Caco-2 (cell line): ENCODE results near the gene EFCAB14. TPM values are rescaled to one million over a fixed set of nuclear protein-coding genes. Genes with fewer than 3 reads are reported as not detected.

Source experiments
- BruUV-seq: library from RNA; stranded (reverse); fragments of 400-500 nt; replicated peaks from 2 replicates; lab custom pipeline; 2021; lab: Mats Ljungman, UMichigan
- CTCF ChIA-PET: fragments of 300-600 bp; sonication (Branson Sonifier 250); formaldehyde crosslinking; loops from one replicate; lab custom pipeline; 2022; ENCODE audit warnings: antibody characterized with exemption; lab: Charles Lee
- POLR2A ChIA-PET: fragments of 300-600 bp; sonication (Branson Sonifier 250); formaldehyde crosslinking; loops from one replicate; lab custom pipeline; 2022; ENCODE audit warnings: antibody characterized with exemption; lab: Charles Lee
- DNase-seq, 2 experiments: peaks; one replicate each; pipeline versions ENCODE4 v3.0.0 to v3.0.0-alpha.2; 2020 to 2022
- H3K27me3 ChIP-seq: replicated peaks from 2 replicates; pipeline ENCODE4 v1.6.0; 2011; ENCODE audit warnings: low read length; ENCODE audit not compliant: control insufficient read depth, insufficient read depth
- H3K36me3 ChIP-seq: 2 replicates; pipeline ENCODE4 v1.5.1; 2011; ENCODE audit warnings: low read length; ENCODE audit not compliant: control insufficient read depth, insufficient read depth
- H3K4me1 ChIP-seq: fragments of 250-450 bp; sonication (Bioruptor Pico); 2 replicates; pipeline ENCODE4 v1.5.1; 2020; ENCODE audit warnings: mild to moderate bottlenecking
- H3K4me3 ChIP-seq: 2 replicates; pipeline ENCODE4 v1.5.1; 2011; ENCODE audit warnings: low read depth, mild to moderate bottlenecking, control low read depth, low read length
- H3K9me3 ChIP-seq: fragments of 250-450 bp; sonication (Bioruptor Pico); 2 replicates; pipeline ENCODE4 v1.5.1; 2020; ENCODE audit warnings: mild to moderate bottlenecking, moderate library complexity
- H3K27ac Mint-ChIP-seq: one replicate; pipeline ENCODE4 v1.8.0; 2022; ENCODE audit warnings: mixed read lengths; ENCODE audit not compliant: unreplicated experiment
- H3K27me3 Mint-ChIP-seq: one replicate; pipeline ENCODE4 v1.8.0; 2022; ENCODE audit warnings: mixed read lengths; ENCODE audit not compliant: insufficient read depth, unreplicated experiment
- H3K36me3 Mint-ChIP-seq: one replicate; pipeline ENCODE4 v1.8.0; 2022; ENCODE audit warnings: mild to moderate bottlenecking, mixed read lengths; ENCODE audit not compliant: insufficient read depth, unreplicated experiment
- H3K4me1 Mint-ChIP-seq: one replicate; pipeline ENCODE4 v1.8.0; 2022; ENCODE audit warnings: low read depth, mixed read lengths; ENCODE audit not compliant: unreplicated experiment
- H3K4me3 Mint-ChIP-seq: one replicate; pipeline ENCODE4 v1.8.0; 2022; ENCODE audit warnings: mild to moderate bottlenecking, moderate library complexity, mixed read lengths; ENCODE audit not compliant: unreplicated experiment
- H3K9me3 Mint-ChIP-seq: one replicate; pipeline ENCODE4 v1.8.0; 2022; ENCODE audit warnings: mixed read lengths; ENCODE audit not compliant: unreplicated experiment
- intact Hi-C: fragments of 100-400 bp; cut with micrococcal nuclease; formaldehyde crosslinking; loops from one replicate; pipeline ENCODE4 v1.10.0; 2022; ENCODE audit not compliant: unreplicated experiment
- total RNA-seq: library from RNA; stranded (reverse); gene quantifications from 2 replicates; pipeline ENCODE4 v1.2.3, GENCODE V29; 2022
- TF ChIP-seq, protein P1 (sequence below), 2 experiments: fragments of 200-600 bp in 1 of 2; IDR thresholded peaks; 1 replicate in 1 of 2; 2 replicates in 1 of 2; pipeline versions ENCODE4 v1.5.1 to v1.8.0; 2011 to 2022; ENCODE audit warnings: antibody characterized with exemption in 1 of 2, control low read depth in 1 of 2, inconsistent platforms in 1 of 2, low read depth in 1 of 2, low read length in 1 of 2, mild to moderate bottlenecking in 1 of 2, moderate library complexity in 1 of 2; ENCODE audit not compliant: insufficient read depth in 1 of 2, severe bottlenecking in 1 of 2, unreplicated experiment in 1 of 2

EFCAB14 gene
- total RNA-seq, 1 experiment from 2014 or later: 60.3 TPM

GRCh38 chr1:46684670-46685069, 34.2 kb downstream of the EFCAB14 start:
- no peak for DNase-seq
- Histone ChIP-seq H3K4me3 (no peak overlapping the region), H3K4me1 (no peaks in the 10 kb centered on the region), H3K9me3 (no peaks in the 10 kb centered on the region), H3K27me3 (no peaks in the 10 kb centered on the region), H3K36me3 (no peaks in the 10 kb centered on the region)
- no peaks in the 10 kb centered on the region for H3K27me3 Mint-ChIP-seq
- H3K36me3 Mint-ChIP-seq: peaks cover 23% of the 10 kb centered on the region
- POLR2A ChIA-PET: no interaction called here
- no peaks in the 10 kb centered on the region for H3K4me1 Mint-ChIP-seq
- no peaks in the 10 kb centered on the region for H3K9me3 Mint-ChIP-seq
- H3K4me3 Mint-ChIP-seq: no peak overlapping the region
- CTCF ChIA-PET: no interaction called here
- BruUV-seq: no TSS peak
- H3K27ac Mint-ChIP-seq: no peak overlapping the region
- intact Hi-C loops: no loop called here
- TF ChIP-seq, protein P1, sequence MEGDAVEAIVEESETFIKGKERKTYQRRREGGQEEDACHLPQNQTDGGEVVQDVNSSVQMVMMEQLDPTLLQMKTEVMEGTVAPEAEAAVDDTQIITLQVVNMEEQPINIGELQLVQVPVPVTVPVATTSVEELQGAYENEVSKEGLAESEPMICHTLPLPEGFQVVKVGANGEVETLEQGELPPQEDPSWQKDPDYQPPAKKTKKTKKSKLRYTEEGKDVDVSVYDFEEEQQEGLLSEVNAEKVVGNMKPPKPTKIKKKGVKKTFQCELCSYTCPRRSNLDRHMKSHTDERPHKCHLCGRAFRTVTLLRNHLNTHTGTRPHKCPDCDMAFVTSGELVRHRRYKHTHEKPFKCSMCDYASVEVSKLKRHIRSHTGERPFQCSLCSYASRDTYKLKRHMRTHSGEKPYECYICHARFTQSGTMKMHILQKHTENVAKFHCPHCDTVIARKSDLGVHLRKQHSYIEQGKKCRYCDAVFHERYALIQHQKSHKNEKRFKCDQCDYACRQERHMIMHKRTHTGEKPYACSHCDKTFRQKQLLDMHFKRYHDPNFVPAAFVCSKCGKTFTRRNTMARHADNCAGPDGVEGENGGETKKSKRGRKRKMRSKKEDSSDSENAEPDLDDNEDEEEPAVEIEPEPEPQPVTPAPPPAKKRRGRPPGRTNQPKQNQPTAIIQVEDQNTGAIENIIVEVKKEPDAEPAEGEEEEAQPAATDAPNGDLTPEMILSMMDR (IDR thresholded peaks at IDR 0.05; ENCODE audit: insufficient read depth in 1 of 2, low read depth in 1 of 2, low read length in 1 of 2, severe bottlenecking in 1 of 2, unreplicated experiment in 1 of 2): no peak

DNA sequence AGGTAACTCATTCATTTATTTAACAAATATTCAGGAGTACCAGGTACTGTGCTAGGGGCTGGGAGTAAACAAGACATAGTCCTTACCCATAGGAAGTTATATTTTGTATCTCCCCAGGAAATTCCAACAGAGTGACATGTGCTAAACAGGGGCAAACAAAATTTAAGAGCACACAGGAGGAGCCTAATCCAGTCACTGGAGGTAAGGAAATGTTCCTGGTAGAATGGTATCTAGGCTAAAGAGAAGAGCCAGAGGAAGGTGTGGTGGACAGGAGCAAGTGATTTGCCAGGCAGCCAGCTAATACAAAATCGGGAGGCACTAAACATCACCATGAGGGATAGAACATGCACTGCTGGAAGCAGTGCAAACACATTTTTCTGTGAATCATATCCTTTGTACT, 36.9 kb downstream of the EFCAB14 start:
- Mint-ChIP-seq H3K4me3 (no peak overlapping the region), H3K36me3 (peaks cover 35% of the 10 kb centered on the region), H3K4me1 (no peaks in the 10 kb centered on the region), H3K9me3 (no peaks in the 10 kb centered on the region), H3K27me3 (no peaks in the 10 kb centered on the region), H3K27ac (no peak overlapping the region)
- no TSS peak for BruUV-seq
- intact Hi-C loops: no loop called here
- H3K4me1 ChIP-seq: no peaks in the 10 kb centered on the region
- no peak overlapping the region for H3K4me3 ChIP-seq
- ChIA-PET POLR2A (interaction anchor here (0.5 kb wide), 1 partner anchor 58 kb away, joined by 3 read pairs; no protein-coding TSS in a partner anchor), CTCF (no interaction called here)
- H3K27me3 ChIP-seq: no peaks in the 10 kb centered on the region
- TF ChIP-seq, protein P1 (IDR thresholded peaks at IDR 0.05; ENCODE audit: insufficient read depth in 1 of 2, low read depth in 1 of 2, low read length in 1 of 2, severe bottlenecking in 1 of 2, unreplicated experiment in 1 of 2): no peak
- H3K36me3 ChIP-seq: no peaks in the 10 kb centered on the region
- no peaks in the 10 kb centered on the region for H3K9me3 ChIP-seq
- DNase-seq: no peak

DNA sequence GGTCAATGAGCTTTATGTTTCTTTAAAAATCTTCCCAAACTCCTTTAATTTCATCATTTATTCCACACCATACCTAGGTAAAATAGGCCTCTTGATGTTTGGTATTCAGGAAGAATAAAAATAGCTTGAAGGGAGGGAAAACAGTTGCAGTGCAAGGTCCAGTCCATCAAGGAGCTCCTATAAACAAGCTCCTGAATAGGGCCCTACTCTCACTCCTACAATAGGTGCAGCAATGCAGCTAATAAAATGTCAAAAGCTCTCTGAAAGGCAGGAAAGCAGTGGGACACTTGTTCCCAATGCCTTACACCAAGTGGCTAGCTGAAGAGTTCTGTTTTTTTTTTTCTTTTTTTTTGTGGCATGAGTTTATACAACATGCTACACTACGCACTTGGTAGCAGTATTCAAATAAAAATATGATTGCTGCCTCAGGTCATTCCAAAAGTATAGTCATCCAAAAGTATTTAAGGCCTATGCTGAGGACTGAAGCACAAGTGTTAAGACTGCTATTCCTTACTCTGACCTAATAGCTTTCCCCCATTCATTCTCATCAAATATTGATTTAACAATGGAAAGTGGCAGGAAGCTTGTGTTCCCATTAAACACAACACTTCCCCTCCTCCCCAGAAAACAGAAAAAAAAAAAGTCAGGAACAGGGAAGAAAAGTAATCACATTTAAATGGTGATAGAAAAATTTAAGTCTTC, 37.4 kb downstream of the EFCAB14 start:
- Mint-ChIP-seq H3K27ac (no peak overlapping the region), H3K27me3 (no peaks in the 10 kb centered on the region), H3K4me3 (no peak overlapping the region), H3K36me3 (peaks cover 30% of the 10 kb centered on the region), H3K9me3 (no peaks in the 10 kb centered on the region), H3K4me1 (no peaks in the 10 kb centered on the region)
- TF ChIP-seq, protein P1 (IDR thresholded peaks at IDR 0.05; ENCODE audit: insufficient read depth in 1 of 2, low read depth in 1 of 2, low read length in 1 of 2, severe bottlenecking in 1 of 2, unreplicated experiment in 1 of 2): no peak
- no TSS peak for BruUV-seq
- no peaks in the 10 kb centered on the region for H3K9me3 ChIP-seq
- H3K27me3 ChIP-seq: no peaks in the 10 kb centered on the region
- POLR2A ChIA-PET: interaction anchor here (0.5 kb wide), 1 partner anchor 58 kb away, joined by 3 read pairs; no protein-coding TSS in a partner anchor
- no peaks in the 10 kb centered on the region; the same call in 1 of the 2 replicates for H3K36me3 ChIP-seq
- H3K4me1 ChIP-seq: no peaks in the 10 kb centered on the region
- no peak overlapping the region for H3K4me3 ChIP-seq
- CTCF ChIA-PET: no interaction called here
- intact Hi-C loops: no loop called here
- no peak for DNase-seq
